GM19463 (cell line): ENCODE data around the gene FBXO9.
A peak's percentile ranks its signal among the peaks of the same experiment; 100 is the strongest.

Experiments
- ATAC-seq: cut with Tn5 transposase; IDR thresholded peaks from one replicate; pipeline ENCODE4 v1.9.1; 2021; ENCODE audit warnings: mild to moderate bottlenecking, moderate library complexity; ENCODE audit not compliant: unreplicated experiment

Gene FBXO9

GRCh38 chr6:53065266-53066076 is at the start of gene FBXO9:
TSS of gene FBXO9 (plus strand) at chr6:53065404. CDS start at chr6:53065790, 386 bp downstream.
- ATAC-seq = peak; percentile 40

- no peak for ATAC-seq
These were observed 49.7 kb upstream of the FBXO9 start for GRCh38 chr6:53015486-53015885.

- no peak for ATAC-seq
These were observed 46.8 kb upstream of the FBXO9 start for GRCh38 chr6:53018446-53018845.

GRCh38 chr6:53020005-53020744 is 45.0 kb upstream of the FBXO9 start:
- no peak for ATAC-seq

- ATAC-seq = no peak
These were observed 41.9 kb upstream of the FBXO9 start for GRCh38 chr6:53023323-53023722.

- ATAC-seq = no peak
These were observed 38.7 kb upstream of the FBXO9 start for GRCh38 chr6:53026526-53026925.

GRCh38 chr6:53027131-53027718 is 38.0 kb upstream of the FBXO9 start:
- no peak for ATAC-seq

GRCh38 chr6:53028467-53028866 is 36.7 kb upstream of the FBXO9 start:
- no peak for ATAC-seq

GRCh38 chr6:53029257-53029656 is 35.9 kb upstream of the FBXO9 start:
- no peak for ATAC-seq

GRCh38 chr6:53029761-53030160 is 35.4 kb upstream of the FBXO9 start:
- no peak for ATAC-seq

GRCh38 chr6:53031281-53031680 is 33.9 kb upstream of the FBXO9 start:
- no peak for ATAC-seq

- no peak for ATAC-seq
These were observed 32.4 kb upstream of the FBXO9 start for GRCh38 chr6:53032849-53033248.

- no peak for ATAC-seq
These were observed 31.4 kb upstream of the FBXO9 start for GRCh38 chr6:53033764-53034163.

- no peak for ATAC-seq
These were observed 29.5 kb upstream of the FBXO9 start for GRCh38 chr6:53035549-53036213.

GRCh38 chr6:53038141-53038540 is 27.1 kb upstream of the FBXO9 start:
- no peak for ATAC-seq

GRCh38 chr6:53038596-53038995 is 26.6 kb upstream of the FBXO9 start:
- ATAC-seq = no peak

GRCh38 chr6:53041356-53041755 is 23.8 kb upstream of the FBXO9 start:
- ATAC-seq = no peak

- no peak for ATAC-seq
These were observed 23.1 kb upstream of the FBXO9 start for GRCh38 chr6:53042112-53042511.

GRCh38 chr6:53043581-53043980 is 21.6 kb upstream of the FBXO9 start:
- ATAC-seq = no peak

- no peak for ATAC-seq
These were observed 21.1 kb upstream of the FBXO9 start for GRCh38 chr6:53044071-53044470.

- ATAC-seq = no peak
These were observed 20.6 kb upstream of the FBXO9 start for GRCh38 chr6:53044572-53044971.
